DOHH2 (cell line): ENCODE data around the gene SRC.

ENCODE experiments used
- EZH2phosphoT487 ChIP-seq: fragments of 200-600 bp; sonication (generic); IDR thresholded peaks from 2 replicates; pipeline ENCODE4 v1.6.1; 2017; ENCODE audit warnings: borderline replicate concordance, mild to moderate bottlenecking, antibody characterized with exemption, low read length, moderate library complexity, mixed read lengths
- TF ChIP-seq, protein P1 (sequence below): fragments of 200-600 bp; sonication (generic); IDR thresholded peaks from one replicate; pipeline ENCODE4 v1.5.1; 2014; ENCODE audit warnings: antibody characterized with exemption, mild to moderate bottlenecking, low read depth, low read length; ENCODE audit not compliant: poor library complexity, severe bottlenecking

DNA sequence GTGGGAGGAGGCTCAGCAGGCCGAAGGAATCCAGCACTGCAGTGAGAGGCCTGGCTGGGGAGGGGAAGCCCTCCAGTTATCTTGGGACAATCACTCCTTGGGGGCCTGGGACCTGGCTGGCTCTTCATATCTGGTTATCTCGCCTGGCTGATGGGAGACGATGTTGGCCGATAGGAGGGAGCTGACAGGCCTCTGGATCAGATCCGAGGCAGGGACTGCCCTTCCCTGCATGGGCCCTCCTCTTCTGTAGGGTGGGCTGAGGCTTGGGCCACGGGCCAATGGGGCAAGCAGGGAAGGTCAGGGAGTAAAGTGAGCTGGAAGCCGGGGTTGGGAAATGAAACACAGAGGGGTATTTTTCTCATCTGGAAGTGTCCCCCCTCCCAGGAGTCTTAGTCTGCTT is 31.3 kb upstream of the SRC start:
- TF ChIP-seq, protein P1, sequence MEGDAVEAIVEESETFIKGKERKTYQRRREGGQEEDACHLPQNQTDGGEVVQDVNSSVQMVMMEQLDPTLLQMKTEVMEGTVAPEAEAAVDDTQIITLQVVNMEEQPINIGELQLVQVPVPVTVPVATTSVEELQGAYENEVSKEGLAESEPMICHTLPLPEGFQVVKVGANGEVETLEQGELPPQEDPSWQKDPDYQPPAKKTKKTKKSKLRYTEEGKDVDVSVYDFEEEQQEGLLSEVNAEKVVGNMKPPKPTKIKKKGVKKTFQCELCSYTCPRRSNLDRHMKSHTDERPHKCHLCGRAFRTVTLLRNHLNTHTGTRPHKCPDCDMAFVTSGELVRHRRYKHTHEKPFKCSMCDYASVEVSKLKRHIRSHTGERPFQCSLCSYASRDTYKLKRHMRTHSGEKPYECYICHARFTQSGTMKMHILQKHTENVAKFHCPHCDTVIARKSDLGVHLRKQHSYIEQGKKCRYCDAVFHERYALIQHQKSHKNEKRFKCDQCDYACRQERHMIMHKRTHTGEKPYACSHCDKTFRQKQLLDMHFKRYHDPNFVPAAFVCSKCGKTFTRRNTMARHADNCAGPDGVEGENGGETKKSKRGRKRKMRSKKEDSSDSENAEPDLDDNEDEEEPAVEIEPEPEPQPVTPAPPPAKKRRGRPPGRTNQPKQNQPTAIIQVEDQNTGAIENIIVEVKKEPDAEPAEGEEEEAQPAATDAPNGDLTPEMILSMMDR: no peak
- no peak for TF ChIP-seq EZH2phosphoT487
